ENCODE results near the gene INPP5F. TPM values are rescaled to one million over a fixed set of nuclear protein-coding genes. Genes with fewer than 3 reads are reported as not detected.

INPP5F gene
- total RNA-seq, 1 experiment from 2014 or later = 26.4 TPM

GRCh38 chr10:119701861-119702260 lies 24.0 kb upstream of the INPP5F start:
- POLR2A ChIA-PET = interaction anchor here (0.8 kb wide), 1 partner anchor 24 kb away, joined by 3 read pairs; the partner anchor contains the start of gene INPP5F
- Mint-ChIP-seq H3K27me3 (ENCODE audit: insufficient read depth, unreplicated experiment) (no peaks in the 10 kb centered on the region), H3K36me3 (ENCODE audit: insufficient read depth, unreplicated experiment) (no peaks in the 10 kb centered on the region), H3K9me3 (ENCODE audit: unreplicated experiment) (peaks cover 8% of the 10 kb centered on the region), H3K4me1 (ENCODE audit: low read depth, unreplicated experiment) (no peaks in the 10 kb centered on the region), H3K27ac (ENCODE audit: unreplicated experiment) (no peak overlapping the region), H3K4me3 (ENCODE audit: unreplicated experiment) (no peak overlapping the region)
- CTCF ChIA-PET = no interaction called here
- no TSS peak for BruUV-seq (replicated peaks)
- TF ChIP-seq CTCF (IDR thresholded peaks at IDR 0.05; ENCODE audit: insufficient read depth in 1 of 2, low read depth in 1 of 2, low read length in 1 of 2, severe bottlenecking in 1 of 2, unreplicated experiment in 1 of 2) = no peak
- Histone ChIP-seq H3K36me3 (ENCODE audit: control insufficient read depth, insufficient read depth, low read length) (no peaks in the 10 kb centered on the region), H3K4me3 (ENCODE audit: low read depth, low read length) (no peak overlapping the region), H3K27me3 (replicated peaks; ENCODE audit: control insufficient read depth, insufficient read depth, low read length) (no peaks in the 10 kb centered on the region), H3K9me3 (peaks cover 4% of the 10 kb centered on the region; the same call in 1 of the 2 replicates), H3K4me1 (no peaks in the 10 kb centered on the region)
- intact Hi-C loops (cut with micrococcal nuclease; ENCODE audit: unreplicated experiment) = no loop called here
- no peak for DNase-seq

- ChIA-PET CTCF (interaction anchor here (0.7 kb wide), 1 partner anchor 28 kb away, joined by 3 read pairs; no protein-coding TSS in a partner anchor), POLR2A (interaction anchor here (0.8 kb wide), 1 partner anchor 23 kb away, joined by 3 read pairs; the partner anchor contains the start of gene INPP5F)
- Histone ChIP-seq H3K27me3 (replicated peaks; ENCODE audit: control insufficient read depth, insufficient read depth, low read length) (no peaks in the 10 kb centered on the region), H3K4me1 (no peaks in the 10 kb centered on the region), H3K9me3 (peaks cover 10% of the 10 kb centered on the region; the same call in 1 of the 2 replicates), H3K36me3 (ENCODE audit: control insufficient read depth, insufficient read depth, low read length) (no peaks in the 10 kb centered on the region), H3K4me3 (ENCODE audit: low read depth, low read length) (no peak overlapping the region)
- H3K27me3 Mint-ChIP-seq (ENCODE audit: insufficient read depth, unreplicated experiment) = no peaks in the 10 kb centered on the region
- H3K4me3 Mint-ChIP-seq (ENCODE audit: unreplicated experiment) = no peak overlapping the region
- no peak for DNase-seq
- no peak for TF ChIP-seq CTCF (IDR thresholded peaks at IDR 0.05; ENCODE audit: insufficient read depth in 1 of 2, low read depth in 1 of 2, low read length in 1 of 2, severe bottlenecking in 1 of 2, unreplicated experiment in 1 of 2)
- no TSS peak for BruUV-seq (replicated peaks)
- intact Hi-C loops (cut with micrococcal nuclease; ENCODE audit: unreplicated experiment) = no loop called here
- H3K9me3 Mint-ChIP-seq (ENCODE audit: unreplicated experiment) = peaks cover 13% of the 10 kb centered on the region
- no peak overlapping the region for H3K27ac Mint-ChIP-seq (ENCODE audit: unreplicated experiment)
- no peaks in the 10 kb centered on the region for H3K4me1 Mint-ChIP-seq (ENCODE audit: low read depth, unreplicated experiment)
- H3K36me3 Mint-ChIP-seq (ENCODE audit: insufficient read depth, unreplicated experiment) = no peaks in the 10 kb centered on the region
Observed at GRCh38 chr10:119702583-119702982, 23.3 kb upstream of the INPP5F start.

- no TSS peak for BruUV-seq (replicated peaks)
- Histone ChIP-seq H3K27me3 (replicated peaks; ENCODE audit: control insufficient read depth, insufficient read depth, low read length) (no peaks in the 10 kb centered on the region), H3K36me3 (ENCODE audit: control insufficient read depth, insufficient read depth, low read length) (no peaks in the 10 kb centered on the region), H3K9me3 (peaks cover 10% of the 10 kb centered on the region; the same call in 1 of the 2 replicates), H3K4me1 (no peaks in the 10 kb centered on the region), H3K4me3 (ENCODE audit: low read depth, low read length) (no peak overlapping the region)
- intact Hi-C loops (cut with micrococcal nuclease; ENCODE audit: unreplicated experiment) = no loop called here
- no peak for DNase-seq
- Mint-ChIP-seq H3K9me3 (ENCODE audit: unreplicated experiment) (peaks cover 13% of the 10 kb centered on the region), H3K4me1 (ENCODE audit: low read depth, unreplicated experiment) (no peaks in the 10 kb centered on the region), H3K27ac (ENCODE audit: unreplicated experiment) (no peak overlapping the region), H3K27me3 (ENCODE audit: insufficient read depth, unreplicated experiment) (no peaks in the 10 kb centered on the region), H3K4me3 (ENCODE audit: unreplicated experiment) (no peak overlapping the region), H3K36me3 (ENCODE audit: insufficient read depth, unreplicated experiment) (no peaks in the 10 kb centered on the region)
- CTCF ChIA-PET = interaction anchor here (1.0 kb wide), 1 partner anchor 46 kb away, joined by 3 read pairs; no protein-coding TSS in a partner anchor
- POLR2A ChIA-PET = no interaction called here
- no peak for TF ChIP-seq CTCF (IDR thresholded peaks at IDR 0.05; ENCODE audit: insufficient read depth in 1 of 2, low read depth in 1 of 2, low read length in 1 of 2, severe bottlenecking in 1 of 2, unreplicated experiment in 1 of 2)
Observed at GRCh38 chr10:119703903-119704508, 21.8 kb upstream of the INPP5F start.
